ENCODE measurements around the gene CROCC2.

CROCC2 gene

GRCh38 chr2:240898731-240899467 lies 7.2 kb upstream of the CROCC2 start:
- H3K4me3 Mint-ChIP-seq = no peak overlapping the region
- no peaks in the 10 kb centered on the region for H3K4me1 Mint-ChIP-seq
- peaks cover 20% of the 10 kb centered on the region for H3K9me3 Mint-ChIP-seq
- no peaks in the 10 kb centered on the region for H3K36me3 Mint-ChIP-seq (ENCODE audit: low read depth)
- DNase-seq = no peak
- TF ChIP-seq, protein P1, sequence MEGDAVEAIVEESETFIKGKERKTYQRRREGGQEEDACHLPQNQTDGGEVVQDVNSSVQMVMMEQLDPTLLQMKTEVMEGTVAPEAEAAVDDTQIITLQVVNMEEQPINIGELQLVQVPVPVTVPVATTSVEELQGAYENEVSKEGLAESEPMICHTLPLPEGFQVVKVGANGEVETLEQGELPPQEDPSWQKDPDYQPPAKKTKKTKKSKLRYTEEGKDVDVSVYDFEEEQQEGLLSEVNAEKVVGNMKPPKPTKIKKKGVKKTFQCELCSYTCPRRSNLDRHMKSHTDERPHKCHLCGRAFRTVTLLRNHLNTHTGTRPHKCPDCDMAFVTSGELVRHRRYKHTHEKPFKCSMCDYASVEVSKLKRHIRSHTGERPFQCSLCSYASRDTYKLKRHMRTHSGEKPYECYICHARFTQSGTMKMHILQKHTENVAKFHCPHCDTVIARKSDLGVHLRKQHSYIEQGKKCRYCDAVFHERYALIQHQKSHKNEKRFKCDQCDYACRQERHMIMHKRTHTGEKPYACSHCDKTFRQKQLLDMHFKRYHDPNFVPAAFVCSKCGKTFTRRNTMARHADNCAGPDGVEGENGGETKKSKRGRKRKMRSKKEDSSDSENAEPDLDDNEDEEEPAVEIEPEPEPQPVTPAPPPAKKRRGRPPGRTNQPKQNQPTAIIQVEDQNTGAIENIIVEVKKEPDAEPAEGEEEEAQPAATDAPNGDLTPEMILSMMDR (IDR thresholded peaks at IDR 0.05) = no peak
- H3K27ac Mint-ChIP-seq = no peak overlapping the region
- peaks cover 3% of the 10 kb centered on the region for H3K27me3 Mint-ChIP-seq (ENCODE audit: low read depth, poor library complexity)

DNA sequence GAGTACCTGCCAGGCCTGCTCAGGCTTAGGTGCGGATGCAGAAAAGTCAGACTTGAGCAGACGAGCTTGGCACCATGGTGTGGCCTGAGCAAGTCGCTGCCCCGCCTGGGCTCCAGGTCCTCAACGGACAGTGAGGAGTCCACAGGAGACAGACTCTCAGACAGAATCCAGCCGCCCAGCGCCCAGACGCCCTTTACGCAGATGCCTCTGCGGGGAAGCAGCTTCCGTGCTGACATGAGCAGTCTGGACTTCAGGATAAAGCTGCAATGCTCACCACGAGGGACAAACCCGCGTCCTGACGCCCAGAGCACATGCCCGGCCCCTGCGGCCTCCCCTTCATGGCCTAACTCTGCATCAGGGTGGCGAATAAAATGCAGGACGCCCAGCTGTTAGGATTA lies 6.7 kb upstream of the CROCC2 start:
- H3K4me1 Mint-ChIP-seq = no peaks in the 10 kb centered on the region
- DNase-seq = no peak
- H3K36me3 Mint-ChIP-seq (ENCODE audit: low read depth) = no peaks in the 10 kb centered on the region
- H3K4me3 Mint-ChIP-seq = no peak overlapping the region
- H3K27me3 Mint-ChIP-seq (ENCODE audit: low read depth, poor library complexity) = peaks cover 3% of the 10 kb centered on the region
- H3K27ac Mint-ChIP-seq = no peak overlapping the region
- peaks cover 20% of the 10 kb centered on the region for H3K9me3 Mint-ChIP-seq
- TF ChIP-seq, protein P1 (IDR thresholded peaks at IDR 0.05) = no peak

GRCh38 chr2:240900141-240900860 lies 5.8 kb upstream of the CROCC2 start:
- TF ChIP-seq, protein P1 (IDR thresholded peaks at IDR 0.05) = no peak
- Mint-ChIP-seq H3K27me3 (ENCODE audit: low read depth, poor library complexity) (peaks cover 3% of the 10 kb centered on the region), H3K4me1 (no peaks in the 10 kb centered on the region), H3K36me3 (ENCODE audit: low read depth) (no peaks in the 10 kb centered on the region), H3K27ac (no peak overlapping the region), H3K4me3 (no peak overlapping the region), H3K9me3 (peaks cover 20% of the 10 kb centered on the region)
- no peak for DNase-seq

DNA sequence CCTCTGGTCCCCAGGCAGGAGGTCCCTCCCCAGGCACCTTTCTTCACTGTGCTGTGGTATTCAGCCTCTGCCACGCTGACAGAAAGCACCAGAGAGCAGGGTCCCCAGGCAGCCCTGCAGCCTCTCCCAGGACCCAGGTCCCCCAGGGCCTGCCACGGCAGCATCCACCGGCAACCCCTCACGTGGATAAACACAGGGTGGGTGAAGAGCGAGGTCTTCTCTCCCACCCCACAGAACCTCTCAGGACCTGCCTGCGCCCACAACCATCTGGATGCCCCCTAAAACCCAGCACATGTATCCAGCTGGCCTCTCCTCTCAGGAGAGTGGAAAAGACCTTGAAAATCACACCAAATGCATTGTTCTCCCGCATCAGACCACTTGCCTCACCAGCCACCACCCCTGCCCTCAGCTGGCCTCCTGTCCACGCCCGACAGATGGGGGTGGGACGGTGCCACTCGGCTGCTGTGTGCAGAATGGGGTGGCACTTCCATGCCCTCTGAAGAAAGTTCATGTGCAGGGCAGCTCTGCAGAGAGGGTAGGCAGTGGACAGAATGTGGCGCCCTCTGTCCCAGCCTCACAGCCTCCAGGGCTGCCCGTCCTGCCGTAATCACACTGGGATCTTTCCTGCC lies 4.0 kb upstream of the CROCC2 start:
- H3K4me1 Mint-ChIP-seq = no peaks in the 10 kb centered on the region
- TF ChIP-seq, protein P1 (IDR thresholded peaks at IDR 0.05) = no peak
- peaks cover 6% of the 10 kb centered on the region for H3K27me3 Mint-ChIP-seq (ENCODE audit: low read depth, poor library complexity)
- H3K9me3 Mint-ChIP-seq = peaks cover 20% of the 10 kb centered on the region
- no peak overlapping the region for H3K4me3 Mint-ChIP-seq
- H3K36me3 Mint-ChIP-seq (ENCODE audit: low read depth) = no peaks in the 10 kb centered on the region
- H3K27ac Mint-ChIP-seq = no peak overlapping the region
- DNase-seq = no peak

DNA sequence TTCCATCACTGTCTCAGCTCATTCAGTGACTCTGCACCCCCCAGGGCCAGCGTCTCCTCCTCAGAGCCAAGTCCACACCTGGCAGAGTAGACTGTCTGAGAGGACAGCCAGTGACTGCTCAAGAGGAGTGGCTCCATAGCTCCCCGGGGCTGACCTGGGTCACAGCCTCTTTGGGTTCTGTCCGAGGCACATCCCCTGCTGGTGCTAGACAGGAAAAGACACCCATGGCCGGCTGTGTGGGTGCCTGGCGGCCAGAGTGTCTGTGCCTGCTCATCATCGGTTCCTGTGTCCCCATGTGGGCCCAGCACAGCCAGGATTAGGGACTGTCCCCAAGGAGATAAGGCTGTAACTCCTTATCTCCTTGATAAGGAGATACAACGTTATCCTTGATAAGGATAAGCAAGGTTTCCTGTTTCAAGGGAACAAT lies 3.5 kb upstream of the CROCC2 start:
- Mint-ChIP-seq H3K27me3 (ENCODE audit: low read depth, poor library complexity) (peaks cover 11% of the 10 kb centered on the region), H3K9me3 (peaks cover 20% of the 10 kb centered on the region), H3K4me3 (no peak overlapping the region), H3K27ac (no peak overlapping the region), H3K36me3 (ENCODE audit: low read depth) (no peaks in the 10 kb centered on the region), H3K4me1 (no peaks in the 10 kb centered on the region)
- TF ChIP-seq, protein P1 (IDR thresholded peaks at IDR 0.05) = no peak
- no peak for DNase-seq
